CD4-positive, alpha-beta T cell treated with Interleukin-15 for 4 hours (primary cell): ENCODE measurements around the gene BNC2.

ENCODE experiments used
- DNase-seq: peaks from one replicate; pipeline ENCODE4 v3.0.0-alpha.2; 2020; ENCODE audit warnings: low spot score

Gene BNC2

GRCh38 chr9:16709924-16710323 lies 160.5 kb downstream of the BNC2 start:
- no peak for DNase-seq

GRCh38 chr9:16708656-16709435 lies 161.6 kb downstream of the BNC2 start:
- DNase-seq: no peak

- no peak for DNase-seq
Measured at GRCh38 chr9:16705111-16705604, 165.3 kb downstream of the BNC2 start.

GRCh38 chr9:16704116-16705110 lies 166.1 kb downstream of the BNC2 start:
- no peak for DNase-seq

GRCh38 chr9:16701347-16701746 lies 169.1 kb downstream of the BNC2 start:
- DNase-seq: no peak

- DNase-seq: no peak
Measured at GRCh38 chr9:16693616-16694015, 176.9 kb downstream of the BNC2 start.

- no peak for DNase-seq
Measured at GRCh38 chr9:16690628-16691027, 179.8 kb downstream of the BNC2 start.

- DNase-seq: no peak
Measured at GRCh38 chr9:16690205-16690604, 180.3 kb downstream of the BNC2 start.

- DNase-seq: no peak
Measured at GRCh38 chr9:16689351-16689938, 181.0 kb downstream of the BNC2 start.

- no peak for DNase-seq
Measured at GRCh38 chr9:16688814-16689213, 181.7 kb downstream of the BNC2 start.

- DNase-seq: no peak
Measured at GRCh38 chr9:16687678-16688369, 182.6 kb downstream of the BNC2 start.

- no peak for DNase-seq
Measured at GRCh38 chr9:16683326-16683725, 187.1 kb downstream of the BNC2 start.

GRCh38 chr9:16682273-16682672 lies 188.2 kb downstream of the BNC2 start:
- no peak for DNase-seq

- no peak for DNase-seq
Measured at GRCh38 chr9:16681652-16681987, 188.8 kb downstream of the BNC2 start.

- DNase-seq: no peak
Measured at GRCh38 chr9:16680975-16681651, 189.4 kb downstream of the BNC2 start.

GRCh38 chr9:16680541-16680940 lies 189.9 kb downstream of the BNC2 start:
- no peak for DNase-seq

GRCh38 chr9:16679327-16679821 lies 191.1 kb downstream of the BNC2 start:
- no peak for DNase-seq

- no peak for DNase-seq
Measured at GRCh38 chr9:16676519-16676918, 194.0 kb downstream of the BNC2 start.

GRCh38 chr9:16675131-16675530 lies 195.3 kb downstream of the BNC2 start:
- no peak for DNase-seq

GRCh38 chr9:16673171-16673570 lies 197.3 kb downstream of the BNC2 start:
- no peak for DNase-seq

- DNase-seq: no peak
Measured at GRCh38 chr9:16672501-16672900, 198.0 kb downstream of the BNC2 start.
